SK-N-SH treated with all-trans-retinoic acid at 6 μM for 48 hours (cell line): ENCODE results near the gene SRM.

Experiments
- ATAC-seq: fragments of 200-7000 bp; cut with Tn5 transposase; 3 replicates; pipeline ENCODE4 v1.9.1; 2020; ENCODE audit warnings: mild to moderate bottlenecking, moderate library complexity
- ARNTL ChIP-seq: fragments of 450-650 bp; formaldehyde crosslinking; IDR thresholded peaks from 2 replicates; pipeline ENCODE4 v1.5.0; 2020; ENCODE audit warnings: low read depth, mild to moderate bottlenecking, moderate library complexity, borderline replicate concordance
- BACH2 ChIP-seq: fragments of 250-450 bp; sonication (Bioruptor Pico); IDR thresholded peaks from 2 replicates; pipeline ENCODE4 v1.9.0; 2021; ENCODE audit warnings: mild to moderate bottlenecking, borderline replicate concordance
- CREB5 ChIP-seq: fragments of 250-450 bp; sonication (Bioruptor Pico); IDR thresholded peaks from 2 replicates; pipeline ENCODE4 v1.5.1; 2020; ENCODE audit warnings: low read depth, mild to moderate bottlenecking, moderate library complexity
- CSDC2 ChIP-seq: fragments of 250-450 bp; sonication (Bioruptor Pico); IDR thresholded peaks from 2 replicates; pipeline ENCODE4 v1.5.0; 2020; ENCODE audit warnings: mild to moderate bottlenecking, moderate library complexity
- CSRNP3 ChIP-seq: fragments of 250-450 bp; sonication (Bioruptor Pico); IDR thresholded peaks from 2 replicates; pipeline ENCODE4 v1.5.1; 2021; ENCODE audit warnings: mild to moderate bottlenecking, moderate library complexity
- ESRRG ChIP-seq: fragments of 250-450 bp; sonication (Bioruptor Pico); IDR thresholded peaks from 2 replicates; pipeline ENCODE4 v1.6.1; 2021; ENCODE audit warnings: mild to moderate bottlenecking
- GLIS3 ChIP-seq: fragments of 250-450 bp; sonication (Bioruptor Pico); IDR thresholded peaks from 2 replicates; pipeline ENCODE4 v1.5.0; 2020; ENCODE audit warnings: mild to moderate bottlenecking, moderate library complexity
- ISL1 ChIP-seq: fragments of 250-450 bp; sonication (Bioruptor Pico); IDR thresholded peaks from 2 replicates; pipeline ENCODE4 v2.1.2; 2022; ENCODE audit warnings: mild to moderate bottlenecking, moderate library complexity
- OSR1 ChIP-seq: fragments of 250-450 bp; sonication (Bioruptor Pico); IDR thresholded peaks from 2 replicates; pipeline ENCODE4 v1.8.0; 2022; ENCODE audit warnings: moderate library complexity, mild to moderate bottlenecking, inconsistent platforms
- PATZ1 ChIP-seq: fragments of 250-450 bp; sonication (Bioruptor Pico); IDR thresholded peaks from 2 replicates; pipeline ENCODE4 v1.8.0; 2020; ENCODE audit warnings: mild to moderate bottlenecking, moderate library complexity, borderline replicate concordance
- PPARA ChIP-seq: fragments of 250-450 bp; sonication (Bioruptor Pico); IDR thresholded peaks from 2 replicates; pipeline ENCODE4 v1.5.0; 2020; ENCODE audit warnings: mild to moderate bottlenecking, borderline replicate concordance
- RARB ChIP-seq: fragments of 250-450 bp; sonication (Bioruptor Pico); IDR thresholded peaks from 2 replicates; pipeline ENCODE4 v1.8.0; 2021; ENCODE audit warnings: mild to moderate bottlenecking, moderate library complexity
- SNAI2 ChIP-seq: fragments of 250-450 bp; sonication (Bioruptor Pico); IDR thresholded peaks from 2 replicates; pipeline ENCODE4 v1.5.0; 2020; ENCODE audit warnings: mild to moderate bottlenecking, moderate library complexity
- TCF4 ChIP-seq: fragments of 250-450 bp; sonication (Bioruptor Pico); IDR thresholded peaks from 2 replicates; pipeline ENCODE4 v1.8.0; 2021; ENCODE audit warnings: mild to moderate bottlenecking, moderate library complexity, borderline replicate concordance
- TSHZ2 ChIP-seq: fragments of 250-450 bp; sonication (Bioruptor Pico); IDR thresholded peaks from 2 replicates; pipeline ENCODE4 v1.5.0; 2020; ENCODE audit warnings: mild to moderate bottlenecking, moderate library complexity
- ZFP3 ChIP-seq: fragments of 250-450 bp; sonication (Bioruptor Pico); IDR thresholded peaks from 2 replicates; pipeline ENCODE4 v1.5.0; 2020; ENCODE audit warnings: mild to moderate bottlenecking, moderate library complexity
- ZFP30 ChIP-seq: fragments of 450-650 bp; formaldehyde crosslinking; IDR thresholded peaks from 2 replicates; pipeline ENCODE4 v1.5.0; 2022; ENCODE audit warnings: mild to moderate bottlenecking, moderate library complexity
- ZNF565 ChIP-seq: fragments of 450-650 bp; formaldehyde crosslinking; conservative IDR thresholded peaks from 2 replicates; pipeline ENCODE4 v1.5.0; 2020; ENCODE audit warnings: low read depth, mild to moderate bottlenecking, moderate library complexity
- ZNF70 ChIP-seq: fragments of 450-650 bp; formaldehyde crosslinking; IDR thresholded peaks from 2 replicates; pipeline ENCODE4 v1.5.0; 2020; ENCODE audit warnings: mild to moderate bottlenecking, moderate library complexity
- ZNF8 ChIP-seq: fragments of 450-650 bp; formaldehyde crosslinking; IDR thresholded peaks from 2 replicates; pipeline ENCODE4 v1.5.0; 2020; ENCODE audit warnings: mild to moderate bottlenecking, moderate library complexity

The SRM gene

GRCh38 chr1:11107599-11107998 lies 47.8 kb upstream of the SRM start:
- no peak for ATAC-seq
- TF ChIP-seq CREB5 (no peak), TCF4 (CRISPR knock-in tag) (no peak), RARB (CRISPR knock-in tag) (no peak), SNAI2 (CRISPR knock-in tag) (no peak), ZNF70 (CRISPR knock-in tag) (no peak), CSRNP3 (CRISPR knock-in tag) (no peak), ZFP3 (CRISPR knock-in tag) (no peak)

GRCh38 chr1:11105586-11105985 lies 45.8 kb upstream of the SRM start:
- TF ChIP-seq CSRNP3 (CRISPR knock-in tag): no peak
- TF ChIP-seq RARB (CRISPR knock-in tag): no peak
- no peak for TF ChIP-seq CSDC2 (CRISPR knock-in tag)
- no peak for TF ChIP-seq ZNF70 (CRISPR knock-in tag)
- no peak for TF ChIP-seq ZNF565 (CRISPR knock-in tag)
- TF ChIP-seq TSHZ2 (CRISPR knock-in tag): no peak
- TF ChIP-seq PATZ1 (CRISPR knock-in tag): no peak
- TF ChIP-seq, all 23 proteins: peak for 0
- ATAC-seq: no peak

GRCh38 chr1:11101347-11101746 lies 41.5 kb upstream of the SRM start:
- ATAC-seq: no peak
- no peak for TF ChIP-seq OSR1 (CRISPR knock-in tag)
- no peak for TF ChIP-seq ZFP30 (CRISPR knock-in tag)
- TF ChIP-seq ZNF8 (CRISPR knock-in tag): no peak
- no peak for TF ChIP-seq ARNTL (CRISPR knock-in tag)
- TF ChIP-seq ZNF70 (CRISPR knock-in tag): no peak
- TF ChIP-seq ESRRG (CRISPR knock-in tag): no peak
- TF ChIP-seq SNAI2 (CRISPR knock-in tag): no peak
- no peak for TF ChIP-seq PPARA (CRISPR knock-in tag)
- TF ChIP-seq ZNF565 (CRISPR knock-in tag): no peak
- no peak for TF ChIP-seq CSDC2 (CRISPR knock-in tag)
- no peak for TF ChIP-seq GLIS3 (CRISPR knock-in tag)
- TF ChIP-seq CREB5: no peak
- no peak for TF ChIP-seq RARB (CRISPR knock-in tag)
- no peak for TF ChIP-seq BACH2
- no peak for TF ChIP-seq ZFP3 (CRISPR knock-in tag)
- no peak for TF ChIP-seq TCF4 (CRISPR knock-in tag)
- TF ChIP-seq PATZ1 (CRISPR knock-in tag): no peak
- no peak for TF ChIP-seq CSRNP3 (CRISPR knock-in tag)
- TF ChIP-seq ISL1: no peak
